ENCODE results near the gene SOWAHC. TPM values are rescaled to one million over a fixed set of nuclear protein-coding genes. Genes with fewer than 3 reads are reported as not detected.

Gene SOWAHC
- total and polyA plus RNA-seq, 2 of the 13 experiments (the other 11 are each of a cell fraction or from before 2014, with no cell fraction given) = 21.2 to 22.5 TPM

DNA sequence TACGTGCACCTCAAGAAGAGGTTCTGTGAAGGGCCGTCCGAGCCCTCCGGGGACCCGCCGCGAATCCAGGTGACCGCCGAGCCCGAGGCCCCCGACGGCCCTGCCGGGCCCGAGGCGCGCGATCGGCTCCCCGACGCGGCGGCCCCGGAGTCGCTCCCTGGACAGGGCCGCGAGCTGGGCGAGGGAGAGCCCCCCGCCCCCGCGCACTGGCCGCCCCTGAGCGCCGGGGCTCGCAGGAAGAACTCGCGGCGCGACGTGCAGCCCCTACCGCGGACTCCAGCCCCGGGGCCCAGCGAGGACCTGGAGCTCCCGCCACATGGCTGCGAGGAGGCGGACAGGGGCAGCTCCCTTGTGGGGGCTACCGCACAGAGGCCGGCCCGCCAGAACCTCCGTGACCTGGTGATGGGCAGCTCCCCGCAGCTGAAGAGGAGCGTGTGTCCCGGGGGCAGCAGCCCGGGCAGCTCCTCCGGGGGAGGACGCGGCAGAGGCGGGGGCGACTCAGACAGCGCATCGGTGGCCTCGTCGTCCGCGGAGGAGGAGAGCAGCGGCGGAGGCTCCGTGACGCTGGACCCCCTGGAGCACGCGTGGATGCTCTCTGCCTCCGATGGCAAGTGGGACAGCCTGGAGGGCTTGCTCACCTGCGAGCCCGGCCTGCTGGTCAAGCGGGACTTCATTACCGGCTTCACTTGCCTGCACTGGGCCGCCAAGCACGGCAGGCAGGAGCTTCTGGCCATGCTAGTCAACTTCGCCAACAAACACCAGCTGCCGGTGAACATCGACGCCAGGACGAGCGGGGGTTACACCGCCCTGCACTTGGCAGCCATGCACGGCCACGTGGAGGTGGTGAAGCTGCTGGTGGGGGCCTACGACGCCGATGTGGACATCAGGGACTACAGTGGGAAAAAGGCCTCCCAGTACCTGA lies 812 bp downstream of the SOWAHC start (continued):
- TF ChIP-seq, protein P1, sequence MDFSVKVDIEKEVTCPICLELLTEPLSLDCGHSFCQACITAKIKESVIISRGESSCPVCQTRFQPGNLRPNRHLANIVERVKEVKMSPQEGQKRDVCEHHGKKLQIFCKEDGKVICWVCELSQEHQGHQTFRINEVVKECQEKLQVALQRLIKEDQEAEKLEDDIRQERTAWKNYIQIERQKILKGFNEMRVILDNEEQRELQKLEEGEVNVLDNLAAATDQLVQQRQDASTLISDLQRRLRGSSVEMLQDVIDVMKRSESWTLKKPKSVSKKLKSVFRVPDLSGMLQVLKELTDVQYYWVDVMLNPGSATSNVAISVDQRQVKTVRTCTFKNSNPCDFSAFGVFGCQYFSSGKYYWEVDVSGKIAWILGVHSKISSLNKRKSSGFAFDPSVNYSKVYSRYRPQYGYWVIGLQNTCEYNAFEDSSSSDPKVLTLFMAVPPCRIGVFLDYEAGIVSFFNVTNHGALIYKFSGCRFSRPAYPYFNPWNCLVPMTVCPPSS (IDR thresholded peaks at IDR 0.05) = no peak
- TF ChIP-seq ZNF3 (CRISPR knock-in tag; IDR thresholded peaks at IDR 0.05) (no peak; the same call in 1 of the 2 replicates), WIZ (CRISPR knock-in tag; IDR thresholded peaks at IDR 0.05) (no peak), ZNF34 (CRISPR knock-in tag; IDR thresholded peaks at IDR 0.05; ENCODE audit: borderline replicate concordance) (peak; percentile 53; the same call in 1 of the 2 replicates), ZNF383 (CRISPR knock-in tag; IDR thresholded peaks at IDR 0.05; ENCODE audit: borderline replicate concordance) (no peak; the same call in 1 of the 2 replicates), SPEN (CRISPR knock-in tag; IDR thresholded peaks at IDR 0.05; ENCODE audit: low read depth) (no peak; the same call in 1 of the 2 replicates), CBX5 (CRISPR knock-in tag; IDR thresholded peaks at IDR 0.05; ENCODE audit: borderline replicate concordance) (no peak; the same call in 1 of the 2 replicates), FOXO1 (CRISPR knock-in tag; IDR thresholded peaks at IDR 0.05) (no peak), NFRKB (IDR thresholded peaks at IDR 0.05) (no peak), SIX4 (CRISPR knock-in tag; IDR thresholded peaks at IDR 0.05) (no peak)
- TF ChIP-seq, protein P2, sequence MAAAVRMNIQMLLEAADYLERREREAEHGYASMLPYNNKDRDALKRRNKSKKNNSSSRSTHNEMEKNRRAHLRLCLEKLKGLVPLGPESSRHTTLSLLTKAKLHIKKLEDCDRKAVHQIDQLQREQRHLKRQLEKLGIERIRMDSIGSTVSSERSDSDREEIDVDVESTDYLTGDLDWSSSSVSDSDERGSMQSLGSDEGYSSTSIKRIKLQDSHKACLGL (CRISPR knock-in tag; IDR thresholded peaks at IDR 0.05) = peak; percentile 97
- TF ChIP-seq, protein P3, sequence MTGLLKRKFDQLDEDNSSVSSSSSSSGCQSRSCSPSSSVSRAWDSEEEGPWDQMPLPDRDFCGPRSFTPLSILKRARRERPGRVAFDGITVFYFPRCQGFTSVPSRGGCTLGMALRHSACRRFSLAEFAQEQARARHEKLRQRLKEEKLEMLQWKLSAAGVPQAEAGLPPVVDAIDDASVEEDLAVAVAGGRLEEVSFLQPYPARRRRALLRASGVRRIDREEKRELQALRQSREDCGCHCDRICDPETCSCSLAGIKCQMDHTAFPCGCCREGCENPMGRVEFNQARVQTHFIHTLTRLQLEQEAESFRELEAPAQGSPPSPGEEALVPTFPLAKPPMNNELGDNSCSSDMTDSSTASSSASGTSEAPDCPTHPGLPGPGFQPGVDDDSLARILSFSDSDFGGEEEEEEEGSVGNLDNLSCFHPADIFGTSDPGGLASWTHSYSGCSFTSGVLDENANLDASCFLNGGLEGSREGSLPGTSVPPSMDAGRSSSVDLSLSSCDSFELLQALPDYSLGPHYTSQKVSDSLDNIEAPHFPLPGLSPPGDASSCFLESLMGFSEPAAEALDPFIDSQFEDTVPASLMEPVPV (CRISPR knock-in tag; IDR thresholded peaks at IDR 0.05) = no peak; the same call in 1 of the 2 replicates
- TF ChIP-seq, protein P4, sequence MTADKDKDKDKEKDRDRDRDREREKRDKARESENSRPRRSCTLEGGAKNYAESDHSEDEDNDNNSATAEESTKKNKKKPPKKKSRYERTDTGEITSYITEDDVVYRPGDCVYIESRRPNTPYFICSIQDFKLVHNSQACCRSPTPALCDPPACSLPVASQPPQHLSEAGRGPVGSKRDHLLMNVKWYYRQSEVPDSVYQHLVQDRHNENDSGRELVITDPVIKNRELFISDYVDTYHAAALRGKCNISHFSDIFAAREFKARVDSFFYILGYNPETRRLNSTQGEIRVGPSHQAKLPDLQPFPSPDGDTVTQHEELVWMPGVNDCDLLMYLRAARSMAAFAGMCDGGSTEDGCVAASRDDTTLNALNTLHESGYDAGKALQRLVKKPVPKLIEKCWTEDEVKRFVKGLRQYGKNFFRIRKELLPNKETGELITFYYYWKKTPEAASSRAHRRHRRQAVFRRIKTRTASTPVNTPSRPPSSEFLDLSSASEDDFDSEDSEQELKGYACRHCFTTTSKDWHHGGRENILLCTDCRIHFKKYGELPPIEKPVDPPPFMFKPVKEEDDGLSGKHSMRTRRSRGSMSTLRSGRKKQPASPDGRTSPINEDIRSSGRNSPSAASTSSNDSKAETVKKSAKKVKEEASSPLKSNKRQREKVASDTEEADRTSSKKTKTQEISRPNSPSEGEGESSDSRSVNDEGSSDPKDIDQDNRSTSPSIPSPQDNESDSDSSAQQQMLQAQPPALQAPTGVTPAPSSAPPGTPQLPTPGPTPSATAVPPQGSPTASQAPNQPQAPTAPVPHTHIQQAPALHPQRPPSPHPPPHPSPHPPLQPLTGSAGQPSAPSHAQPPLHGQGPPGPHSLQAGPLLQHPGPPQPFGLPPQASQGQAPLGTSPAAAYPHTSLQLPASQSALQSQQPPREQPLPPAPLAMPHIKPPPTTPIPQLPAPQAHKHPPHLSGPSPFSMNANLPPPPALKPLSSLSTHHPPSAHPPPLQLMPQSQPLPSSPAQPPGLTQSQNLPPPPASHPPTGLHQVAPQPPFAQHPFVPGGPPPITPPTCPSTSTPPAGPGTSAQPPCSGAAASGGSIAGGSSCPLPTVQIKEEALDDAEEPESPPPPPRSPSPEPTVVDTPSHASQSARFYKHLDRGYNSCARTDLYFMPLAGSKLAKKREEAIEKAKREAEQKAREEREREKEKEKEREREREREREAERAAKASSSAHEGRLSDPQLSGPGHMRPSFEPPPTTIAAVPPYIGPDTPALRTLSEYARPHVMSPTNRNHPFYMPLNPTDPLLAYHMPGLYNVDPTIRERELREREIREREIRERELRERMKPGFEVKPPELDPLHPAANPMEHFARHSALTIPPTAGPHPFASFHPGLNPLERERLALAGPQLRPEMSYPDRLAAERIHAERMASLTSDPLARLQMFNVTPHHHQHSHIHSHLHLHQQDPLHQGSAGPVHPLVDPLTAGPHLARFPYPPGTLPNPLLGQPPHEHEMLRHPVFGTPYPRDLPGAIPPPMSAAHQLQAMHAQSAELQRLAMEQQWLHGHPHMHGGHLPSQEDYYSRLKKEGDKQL (CRISPR knock-in tag; IDR thresholded peaks at IDR 0.05; ENCODE audit: low read depth) = 0 out of 2 replicates have a peak, but pooled peaks have one; percentile 47
- TF ChIP-seq, protein P5, sequence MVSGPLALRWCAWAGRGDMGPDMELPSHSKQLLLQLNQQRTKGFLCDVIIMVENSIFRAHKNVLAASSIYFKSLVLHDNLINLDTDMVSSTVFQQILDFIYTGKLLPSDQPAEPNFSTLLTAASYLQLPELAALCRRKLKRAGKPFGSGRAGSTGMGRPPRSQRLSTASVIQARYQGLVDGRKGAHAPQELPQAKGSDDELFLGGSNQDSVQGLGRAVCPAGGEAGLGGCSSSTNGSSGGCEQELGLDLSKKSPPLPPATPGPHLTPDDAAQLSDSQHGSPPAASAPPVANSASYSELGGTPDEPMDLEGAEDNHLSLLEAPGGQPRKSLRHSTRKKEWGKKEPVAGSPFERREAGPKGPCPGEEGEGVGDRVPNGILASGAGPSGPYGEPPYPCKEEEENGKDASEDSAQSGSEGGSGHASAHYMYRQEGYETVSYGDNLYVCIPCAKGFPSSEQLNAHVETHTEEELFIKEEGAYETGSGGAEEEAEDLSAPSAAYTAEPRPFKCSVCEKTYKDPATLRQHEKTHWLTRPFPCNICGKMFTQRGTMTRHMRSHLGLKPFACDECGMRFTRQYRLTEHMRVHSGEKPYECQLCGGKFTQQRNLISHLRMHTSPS (CRISPR knock-in tag; IDR thresholded peaks at IDR 0.05; ENCODE audit: low read depth) = peak; percentile 56; the same call in 1 of the 2 replicates
- TF ChIP-seq, protein P6, sequence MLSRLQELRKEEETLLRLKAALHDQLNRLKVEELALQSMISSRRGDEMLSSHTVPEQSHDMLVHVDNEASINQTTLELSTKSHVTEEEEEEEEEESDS (CRISPR knock-in tag; IDR thresholded peaks at IDR 0.05; ENCODE audit: borderline replicate concordance) = no peak
